HepG2 (cell line): ENCODE results near the gene UQCRC1. TPM values are rescaled to one million over a fixed set of nuclear protein-coding genes. Genes with fewer than 3 reads are reported as not detected.

Experiments
- ATAC-seq: fragments of 200-7000 bp; cut with Tn5 transposase; 3 replicates; pipeline ENCODE4 v1.9.1; 2020; ENCODE audit warnings: mild to moderate bottlenecking, moderate library complexity
- BruUV-seq: library from RNA; stranded (reverse); fragments of 400-500 nt; replicated peaks from 2 replicates; lab custom pipeline; 2021; lab: Mats Ljungman, UMichigan
- CTCF ChIA-PET: fragments of 300-600 bp; formaldehyde crosslinking; extraction: SDS; loops from one replicate; lab custom pipeline; 2021; ENCODE audit warnings: low total read pairs, inconsistent platforms, low intra/inter-chr PET ratio; lab: Yijun Ruan, JAX
- POLR2A ChIA-PET: fragments of 350-600 bp; sonication (Branson Sonifier 250); formaldehyde crosslinking; loops from one replicate; lab custom pipeline; 2020; ENCODE audit warnings: antibody characterized with exemption, inconsistent platforms; lab: Yijun Ruan, JAX
- DNase-seq: peaks from one replicate; pipeline ENCODE4 v3.0.0-alpha.2; 2015; ENCODE audit warnings: low spot score
- FAIRE-seq: peaks from 3 replicates; lab custom pipeline; 2011; peaks lifted over from hg19 to GRCh38; lab: Jason Lieb, UNC
- H2AFZ ChIP-seq: one replicate; pipeline ENCODE4 v1.6.1; 2011; ENCODE audit warnings: low read length, inconsistent platforms
- H3K27ac ChIP-seq: fragments of 300-600 bp; 3 replicates; pipeline ENCODE4 v1.8.0; 2011; ENCODE audit warnings: mixed run types, mild to moderate bottlenecking, mixed read lengths, low read length, inconsistent platforms; ENCODE audit not compliant: insufficient read depth; ENCODE audit errors: extremely low read length
- H3K27me3 ChIP-seq, 2 experiments: fragments of 200-600 bp in 1 of 2; 2 replicates in 1 of 2; 3 replicates in 1 of 2; pipeline versions ENCODE4 v1.6.0 to v1.8.0; 2011; ENCODE audit warnings: low read length in 2 of 2, mild to moderate bottlenecking in 2 of 2, moderate library complexity in 2 of 2, inconsistent platforms in 1 of 2; ENCODE audit not compliant: insufficient read depth in 2 of 2, control insufficient read depth in 1 of 2
- H3K36me3 ChIP-seq, 2 experiments: fragments of 200-600 bp in 1 of 2; replicated peaks in 1 of 2; 2 replicates in 1 of 2; 3 replicates in 1 of 2; pipeline versions ENCODE4 v1.5.1 to v1.8.0; 2011; ENCODE audit warnings: low read length in 2 of 2, inconsistent platforms in 1 of 2; ENCODE audit not compliant: insufficient read depth in 2 of 2, control insufficient read depth in 1 of 2
- H3K4me1 ChIP-seq: 2 replicates; pipeline ENCODE4 v1.5.1; 2012; ENCODE audit warnings: low read length, inconsistent platforms; ENCODE audit not compliant: insufficient read depth
- H3K4me2 ChIP-seq: 2 replicates; pipeline ENCODE4 v1.6.0; 2011; ENCODE audit warnings: low read depth, low read length, inconsistent platforms
- H3K4me3 ChIP-seq, 3 experiments: fragments of 200-600 bp in 1 of 3; sonication (generic), shearing (Covaris generic) in 1 of 3; replicated peaks in 1 of 3; 2 replicates each; pipeline ENCODE4 v1.5.1; 2011 to 2016; ENCODE audit warnings: low read length in 3 of 3, inconsistent platforms in 2 of 3, low read depth in 2 of 3, mild to moderate bottlenecking in 2 of 3, control low read depth in 1 of 3, mixed read lengths in 1 of 3; ENCODE audit not compliant: insufficient read depth in 1 of 3
- H3K79me2 ChIP-seq: one replicate; pipeline ENCODE4 v1.6.1; 2011; ENCODE audit warnings: low read length, inconsistent platforms; ENCODE audit not compliant: insufficient read depth
- H3K9ac ChIP-seq: 2 replicates; pipeline ENCODE4 v1.6.0; 2011; ENCODE audit warnings: mild to moderate bottlenecking, low read depth, low read length, inconsistent platforms; ENCODE audit not compliant: insufficient read depth
- H3K9me3 ChIP-seq: 2 replicates; pipeline ENCODE4 v1.5.1; 2012; ENCODE audit warnings: mild to moderate bottlenecking, low read length
- H4K20me1 ChIP-seq: 2 replicates; pipeline ENCODE4 v1.6.0; 2011; ENCODE audit warnings: inconsistent platforms, mild to moderate bottlenecking, low read length, moderate library complexity; ENCODE audit not compliant: insufficient read depth
- HOXA9 ChIP-seq: sonication (generic); formaldehyde crosslinking; IDR thresholded peaks from 2 replicates; pipeline ENCODE4 v1.8.1; 2022; ENCODE audit warnings: missing genetic modification reagents, mild to moderate bottlenecking, moderate library complexity, borderline replicate concordance
- NONO ChIP-seq, 2 experiments: fragments of 450-650 bp in 1 of 2; sonication (generic) in 1 of 2; formaldehyde crosslinking in 1 of 2; IDR thresholded peaks in 1 of 2; conservative IDR thresholded peaks in 1 of 2; 2 replicates each; pipeline versions ENCODE4 v1.6.1 to v1.8.0; 2017 to 2022; ENCODE audit warnings: mild to moderate bottlenecking in 1 of 2, missing genetic modification reagents in 1 of 2, moderate library complexity in 1 of 2
- SP140L ChIP-seq: sonication (generic); formaldehyde crosslinking; IDR thresholded peaks from 2 replicates; pipeline ENCODE4 v1.4.0; 2020; ENCODE audit warnings: missing genetic modification reagents, borderline replicate concordance
- ZNF230 ChIP-seq: sonication (generic); formaldehyde crosslinking; IDR thresholded peaks from 2 replicates; pipeline ENCODE4 v1.4.0; 2020; ENCODE audit warnings: mild to moderate bottlenecking, missing genetic modification reagents
- ZNF232 ChIP-seq: sonication (generic); formaldehyde crosslinking; IDR thresholded peaks from 2 replicates; pipeline ENCODE4 v1.4.0; 2020; ENCODE audit warnings: missing genetic modification reagents, borderline replicate concordance
- ZNF556 ChIP-seq: sonication (generic); formaldehyde crosslinking; IDR thresholded peaks from 2 replicates; pipeline ENCODE4 v1.4.0; 2020; ENCODE audit warnings: mild to moderate bottlenecking, missing genetic modification reagents, borderline replicate concordance
- WGBS: methylation state at CpG from one replicate; pipeline ENCODE4 v1.1.6; 2017; ENCODE audit warnings: low lambda C conversion rate; 5-methylcytosine and 5-hydroxymethylcytosine counted together
- in situ Hi-C: cut with HindIII; loops from 2 replicates; pipeline ENCODE4 v1.10.0; 2017; ENCODE audit warnings: low pct_unique_long_range_greater_than_20kb; ENCODE audit not compliant: extremely low pct_ligation_motif_present
- intact Hi-C: fragments of 100-400 bp; cut with micrococcal nuclease; formaldehyde crosslinking; loops from one replicate; pipeline ENCODE4 v1.10.0; 2022; ENCODE audit not compliant: unreplicated experiment
- polyA plus RNA-seq, 8 experiments: library from polyadenylated mRNA; depleted of rRNA in 3 of 8; stranded (reverse) in 7 of 8; unstranded in 1 of 8; fragments of >200 nt; fragmentation: Illumina TruSeq in 4 of 8; extraction: Trizol in 4 of 8; gene quantifications; 2 replicates each; pipeline versions ENCODE4 v1.2.1 to v1.2.3, GENCODE V29; 2011 to 2016; ENCODE audit warnings: low read depth in 4 of 8, missing spikeins in 1 of 8, mixed read lengths in 1 of 8; ENCODE audit not compliant: insufficient read depth in 1 of 8
- total RNA-seq, 5 experiments: library from RNA; depleted of rRNA; stranded (reverse); fragments of >200 nt; fragmentation: Illumina TruSeq; extraction: Trizol; gene quantifications; 2 replicates each; pipeline ENCODE4 v1.2.3, GENCODE V29; 2016; ENCODE audit warnings: low read depth in 1 of 5
- TF ChIP-seq, protein P1 (sequence below): sonication (generic); formaldehyde crosslinking; IDR thresholded peaks from 2 replicates; pipeline ENCODE4 v1.4.0; 2020; ENCODE audit warnings: missing genetic modification reagents
- TF ChIP-seq, protein P2 (sequence below), 2 experiments: sonication (generic) in 1 of 2; formaldehyde crosslinking in 1 of 2; IDR thresholded peaks; 2 replicates each; pipeline versions ENCODE4 v1.6.1 to v1.9.0; 2014 to 2022; ENCODE audit warnings: antibody characterized with exemption in 1 of 2, borderline replicate concordance in 1 of 2, inconsistent platforms in 1 of 2, low read depth in 1 of 2, missing genetic modification reagents in 1 of 2
- TF ChIP-seq, protein P3 (sequence below): sonication (generic); formaldehyde crosslinking; IDR thresholded peaks from 2 replicates; pipeline ENCODE4 v1.5.1; 2020; ENCODE audit warnings: missing genetic modification reagents, mild to moderate bottlenecking, borderline replicate concordance

The UQCRC1 gene
- total and polyA plus RNA-seq, 2 of the 13 experiments (the other 11 are each of a cell fraction or from before 2014, with no cell fraction given): 316 to 680 TPM

DNA sequence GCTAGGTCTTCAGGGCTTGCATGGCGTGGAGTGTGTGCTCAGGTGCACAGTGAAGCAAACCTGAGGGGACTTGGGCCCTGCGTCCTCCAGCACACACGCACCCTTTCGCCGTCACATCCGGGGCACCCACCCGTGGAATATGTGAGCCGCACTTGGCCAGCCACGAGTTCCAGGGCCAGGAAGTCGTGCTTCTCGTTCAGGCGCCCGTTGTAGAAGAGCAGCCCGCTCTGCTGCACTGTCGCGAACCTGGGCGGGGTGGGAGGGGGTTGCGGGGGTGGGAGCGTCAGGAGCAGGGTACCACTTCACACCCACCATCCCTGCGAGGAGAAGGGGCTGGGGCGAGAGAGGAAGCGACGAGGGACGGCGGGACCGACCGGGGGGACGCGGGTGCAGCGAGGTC, 46.2 kb upstream of the UQCRC1 start:
- TF ChIP-seq, protein P1, sequence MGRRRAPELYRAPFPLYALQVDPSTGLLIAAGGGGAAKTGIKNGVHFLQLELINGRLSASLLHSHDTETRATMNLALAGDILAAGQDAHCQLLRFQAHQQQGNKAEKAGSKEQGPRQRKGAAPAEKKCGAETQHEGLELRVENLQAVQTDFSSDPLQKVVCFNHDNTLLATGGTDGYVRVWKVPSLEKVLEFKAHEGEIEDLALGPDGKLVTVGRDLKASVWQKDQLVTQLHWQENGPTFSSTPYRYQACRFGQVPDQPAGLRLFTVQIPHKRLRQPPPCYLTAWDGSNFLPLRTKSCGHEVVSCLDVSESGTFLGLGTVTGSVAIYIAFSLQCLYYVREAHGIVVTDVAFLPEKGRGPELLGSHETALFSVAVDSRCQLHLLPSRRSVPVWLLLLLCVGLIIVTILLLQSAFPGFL (CRISPR knock-in tag): no peak
- TF ChIP-seq ZNF230 (CRISPR knock-in tag): no peak
- no peak for TF ChIP-seq ZNF232 (CRISPR knock-in tag)
- TF ChIP-seq HOXA9 (CRISPR knock-in tag): 0 out of 2 replicates have a peak, but pooled peaks have one; percentile 42
- no peak for TF ChIP-seq SP140L (CRISPR knock-in tag)
- TF ChIP-seq, protein P2, sequence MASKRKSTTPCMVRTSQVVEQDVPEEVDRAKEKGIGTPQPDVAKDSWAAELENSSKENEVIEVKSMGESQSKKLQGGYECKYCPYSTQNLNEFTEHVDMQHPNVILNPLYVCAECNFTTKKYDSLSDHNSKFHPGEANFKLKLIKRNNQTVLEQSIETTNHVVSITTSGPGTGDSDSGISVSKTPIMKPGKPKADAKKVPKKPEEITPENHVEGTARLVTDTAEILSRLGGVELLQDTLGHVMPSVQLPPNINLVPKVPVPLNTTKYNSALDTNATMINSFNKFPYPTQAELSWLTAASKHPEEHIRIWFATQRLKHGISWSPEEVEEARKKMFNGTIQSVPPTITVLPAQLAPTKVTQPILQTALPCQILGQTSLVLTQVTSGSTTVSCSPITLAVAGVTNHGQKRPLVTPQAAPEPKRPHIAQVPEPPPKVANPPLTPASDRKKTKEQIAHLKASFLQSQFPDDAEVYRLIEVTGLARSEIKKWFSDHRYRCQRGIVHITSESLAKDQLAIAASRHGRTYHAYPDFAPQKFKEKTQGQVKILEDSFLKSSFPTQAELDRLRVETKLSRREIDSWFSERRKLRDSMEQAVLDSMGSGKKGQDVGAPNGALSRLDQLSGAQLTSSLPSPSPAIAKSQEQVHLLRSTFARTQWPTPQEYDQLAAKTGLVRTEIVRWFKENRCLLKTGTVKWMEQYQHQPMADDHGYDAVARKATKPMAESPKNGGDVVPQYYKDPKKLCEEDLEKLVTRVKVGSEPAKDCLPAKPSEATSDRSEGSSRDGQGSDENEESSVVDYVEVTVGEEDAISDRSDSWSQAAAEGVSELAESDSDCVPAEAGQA (IDR thresholded peaks at IDR 0.05; ENCODE audit: low read depth): no peak
- TF ChIP-seq, protein P2 (CRISPR knock-in tag; IDR thresholded peaks at IDR 0.05; ENCODE audit: borderline replicate concordance): no peak
- no peak for TF ChIP-seq NONO (IDR thresholded peaks at IDR 0.05)
- 0 out of 2 replicates have a peak, but pooled peaks have one; percentile 10 for TF ChIP-seq NONO (CRISPR knock-in tag; conservative IDR thresholded peaks at IDR 0.05)
- no peak for TF ChIP-seq ZNF556 (CRISPR knock-in tag)
- TF ChIP-seq, protein P3, sequence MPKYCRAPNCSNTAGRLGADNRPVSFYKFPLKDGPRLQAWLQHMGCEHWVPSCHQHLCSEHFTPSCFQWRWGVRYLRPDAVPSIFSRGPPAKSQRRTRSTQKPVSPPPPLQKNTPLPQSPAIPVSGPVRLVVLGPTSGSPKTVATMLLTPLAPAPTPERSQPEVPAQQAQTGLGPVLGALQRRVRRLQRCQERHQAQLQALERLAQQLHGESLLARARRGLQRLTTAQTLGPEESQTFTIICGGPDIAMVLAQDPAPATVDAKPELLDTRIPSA (CRISPR knock-in tag): no peak
- CTCF ChIA-PET: no interaction called here
- H4K20me1 ChIP-seq: no peaks in the 10 kb centered on the region; the same call in none of the 2 replicates

More for the DNA sequence above, 46.2 kb upstream of the UQCRC1 start:
- H3K27me3 ChIP-seq: no peaks in the 10 kb centered on the region
- ATAC-seq (no peak), DNase-seq (no peak), FAIRE-seq (no peak)
- BruUV-seq: no TSS peak
- no peak overlapping the region for H3K9ac ChIP-seq
- peaks cover 3 to 4% of the 10 kb centered on the region in 2 experiments; a peak in 3 of 5 replicates for H3K36me3 ChIP-seq
- H3K4me1 ChIP-seq: peaks cover 10% of the 10 kb centered on the region
- no peak overlapping the region for H3K27ac ChIP-seq
- no peak overlapping the region for H3K4me2 ChIP-seq
- POLR2A ChIA-PET: interaction anchor here (3.9 kb wide), 1 partner anchor 20 kb away, joined by 10 read pairs; the partner anchor contains the start of gene SLC26A6
- WGBS: 80% methylated on average over 25 of the region's 30 CpGs
- H3K79me2 ChIP-seq: no peaks in the 10 kb centered on the region
- in situ Hi-C loops: no loop called here
- no peaks in the 10 kb centered on the region for H3K9me3 ChIP-seq
- intact Hi-C loops: no loop called here
- peak overlapping the region in 2 of 3 experiments; percentile 54 to 56; a peak in 3 of 6 replicates for H3K4me3 ChIP-seq
- no peak overlapping the region for H2AFZ ChIP-seq
